Right forelimb (tissue), 1 donor: Measurements from ENCODE around the gene PCDHB13.
"Not testable (repeated sequence)": the region's sequence is repeated elsewhere in the genome, so short reads cannot be mapped to it uniquely, and the experiment has no call there.

Source experiments
- DNase-seq: peaks from one replicate; pipeline ENCODE4 v3.0.0-alpha.2; 2018

The PCDHB13 gene

GRCh38 chr5:141213656-141214339, at the start of gene PCDHB13:
TSS of gene PCDHB13 (plus strand) at chr5:141213919. CDS start at chr5:141214124, 205 bp downstream.
- peak; percentile 48 for DNase-seq

- no peak for DNase-seq
These were observed 41.1 kb upstream of the PCDHB13 start, which contains the start of gene PCDHB7 for GRCh38 chr5:141172381-141173204. TSS of gene PCDHB7 (plus strand) at chr5:141172644. CDS start at chr5:141172836, 192 bp downstream.

GRCh38 chr5:141174291-141175104, 39.2 kb upstream of the PCDHB13 start:
- DNase-seq: not testable (repeated sequence)

GRCh38 chr5:141175933-141176332, 37.8 kb upstream of the PCDHB13 start:
- no peak for DNase-seq

- DNase-seq: not testable (repeated sequence)
These were observed 36.0 kb upstream of the PCDHB13 start, which contains the start of gene PCDHB8 for GRCh38 chr5:141177577-141178191. TSS of gene PCDHB8 (plus strand) at chr5:141177790. CDS start at chr5:141178035, 245 bp downstream.

GRCh38 chr5:141179371-141179770, 34.3 kb upstream of the PCDHB13 start:
- not testable (repeated sequence) for DNase-seq

- DNase-seq: not testable (repeated sequence)
These were observed 33.8 kb upstream of the PCDHB13 start for GRCh38 chr5:141179876-141180275.

GRCh38 chr5:141180313-141180712, 33.4 kb upstream of the PCDHB13 start:
- DNase-seq: no peak

GRCh38 chr5:141182248-141182647, 31.5 kb upstream of the PCDHB13 start, which contains the start of gene PCDHB16:
TSS of gene PCDHB16 (plus strand) at chr5:141182387. CDS start at chr5:141182560, 173 bp downstream.
- DNase-seq: no peak

GRCh38 chr5:141184117-141184855, 29.4 kb upstream of the PCDHB13 start:
- not testable (repeated sequence) for DNase-seq

- no peak for DNase-seq
These were observed 26.7 kb upstream of the PCDHB13 start, which contains the start of gene PCDHB9 for GRCh38 chr5:141186897-141187512. TSS of gene PCDHB9 (plus strand) at chr5:141187161. CDS start at chr5:141187319, 158 bp downstream.

- not testable (repeated sequence) for DNase-seq
These were observed 25.0 kb upstream of the PCDHB13 start for GRCh38 chr5:141188682-141189081.

GRCh38 chr5:141189131-141189530, 24.6 kb upstream of the PCDHB13 start:
- not testable (repeated sequence) for DNase-seq

GRCh38 chr5:141192110-141192725, 21.5 kb upstream of the PCDHB13 start, which contains the start of gene PCDHB10:
TSS of gene PCDHB10 (plus strand) at chr5:141192353. CDS start at chr5:141192553, 200 bp downstream.
- no peak for DNase-seq

GRCh38 chr5:141194332-141194731, 19.4 kb upstream of the PCDHB13 start:
- not testable (repeated sequence) for DNase-seq

GRCh38 chr5:141196363-141196762, 17.4 kb upstream of the PCDHB13 start:
- no peak for DNase-seq

- no peak for DNase-seq
These were observed 14.1 kb upstream of the PCDHB13 start, which contains the start of gene PCDHB11 for GRCh38 chr5:141199359-141200235. TSS of gene PCDHB11 (plus strand) at chr5:141199627. CDS start at chr5:141199775, 148 bp downstream.

GRCh38 chr5:141201126-141201525, 12.6 kb upstream of the PCDHB13 start:
- DNase-seq: not testable (repeated sequence)

GRCh38 chr5:141201646-141202045, 12.1 kb upstream of the PCDHB13 start:
- DNase-seq: not testable (repeated sequence)
